ENCODE data around the gene HCRTR1.
A peak's percentile ranks its signal among the peaks of the same experiment; 100 is the strongest.

HCRTR1 gene

DNA sequence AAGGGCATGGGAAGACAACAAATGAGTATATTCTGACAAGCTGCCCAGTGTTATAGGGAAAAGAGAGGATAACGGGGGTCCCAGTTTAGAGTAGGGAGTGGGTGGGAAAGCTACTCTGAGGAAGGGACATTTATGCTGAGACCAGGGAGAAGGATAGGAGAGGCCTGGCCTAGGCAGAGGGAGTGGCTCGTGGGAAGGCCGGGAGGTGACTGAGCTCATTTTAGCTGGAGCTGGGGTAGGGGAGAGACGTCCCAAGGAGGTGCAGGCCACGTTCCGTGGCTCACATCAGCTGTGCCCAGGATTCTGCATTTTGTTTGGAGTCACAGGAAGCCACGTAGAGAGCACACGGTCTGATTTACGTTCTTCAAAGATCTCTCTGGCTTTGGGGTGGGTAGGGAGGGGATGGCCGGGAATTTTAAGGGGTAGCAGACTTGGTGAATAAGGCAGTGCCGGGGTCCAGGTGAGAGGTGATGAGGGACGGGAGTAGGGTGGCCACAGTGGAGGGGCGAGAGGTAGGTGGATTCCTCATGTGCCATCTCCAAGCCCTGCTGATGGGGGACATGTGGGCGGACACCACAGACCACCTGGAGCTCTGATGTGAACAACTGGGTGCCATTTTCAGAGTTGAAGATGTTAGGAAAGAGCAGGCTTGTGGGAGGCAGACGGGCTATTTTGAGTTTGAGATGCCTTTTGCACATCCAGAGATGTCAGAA is 36.4 kb upstream of the HCRTR1 start:
- no peaks in the 10 kb centered on the region for H3K4me1 ChIP-seq
- peak overlapping the region; percentile 24 for H3K27ac ChIP-seq
- no peaks in the 10 kb centered on the region for H3K27me3 ChIP-seq (ENCODE audit: control insufficient read depth, insufficient read depth, low read length)
- no peaks in the 10 kb centered on the region for H3K79me2 ChIP-seq
- TF ChIP-seq, protein P1, sequence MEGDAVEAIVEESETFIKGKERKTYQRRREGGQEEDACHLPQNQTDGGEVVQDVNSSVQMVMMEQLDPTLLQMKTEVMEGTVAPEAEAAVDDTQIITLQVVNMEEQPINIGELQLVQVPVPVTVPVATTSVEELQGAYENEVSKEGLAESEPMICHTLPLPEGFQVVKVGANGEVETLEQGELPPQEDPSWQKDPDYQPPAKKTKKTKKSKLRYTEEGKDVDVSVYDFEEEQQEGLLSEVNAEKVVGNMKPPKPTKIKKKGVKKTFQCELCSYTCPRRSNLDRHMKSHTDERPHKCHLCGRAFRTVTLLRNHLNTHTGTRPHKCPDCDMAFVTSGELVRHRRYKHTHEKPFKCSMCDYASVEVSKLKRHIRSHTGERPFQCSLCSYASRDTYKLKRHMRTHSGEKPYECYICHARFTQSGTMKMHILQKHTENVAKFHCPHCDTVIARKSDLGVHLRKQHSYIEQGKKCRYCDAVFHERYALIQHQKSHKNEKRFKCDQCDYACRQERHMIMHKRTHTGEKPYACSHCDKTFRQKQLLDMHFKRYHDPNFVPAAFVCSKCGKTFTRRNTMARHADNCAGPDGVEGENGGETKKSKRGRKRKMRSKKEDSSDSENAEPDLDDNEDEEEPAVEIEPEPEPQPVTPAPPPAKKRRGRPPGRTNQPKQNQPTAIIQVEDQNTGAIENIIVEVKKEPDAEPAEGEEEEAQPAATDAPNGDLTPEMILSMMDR (IDR thresholded peaks at IDR 0.05), result no peak
- H2AFZ ChIP-seq, result no peak overlapping the region
- no peaks in the 10 kb centered on the region for H3K36me3 ChIP-seq (ENCODE audit: control insufficient read depth, insufficient read depth, low read length)
- no peak overlapping the region for H3K9ac ChIP-seq
- no peak overlapping the region for H3K4me2 ChIP-seq (ENCODE audit: low read length)
- H3K4me3 ChIP-seq (ENCODE audit: low read depth, low read length), result no peak overlapping the region
- H3K9me3 ChIP-seq (ENCODE audit: control insufficient read depth, low read length), result no peaks in the 10 kb centered on the region

DNA sequence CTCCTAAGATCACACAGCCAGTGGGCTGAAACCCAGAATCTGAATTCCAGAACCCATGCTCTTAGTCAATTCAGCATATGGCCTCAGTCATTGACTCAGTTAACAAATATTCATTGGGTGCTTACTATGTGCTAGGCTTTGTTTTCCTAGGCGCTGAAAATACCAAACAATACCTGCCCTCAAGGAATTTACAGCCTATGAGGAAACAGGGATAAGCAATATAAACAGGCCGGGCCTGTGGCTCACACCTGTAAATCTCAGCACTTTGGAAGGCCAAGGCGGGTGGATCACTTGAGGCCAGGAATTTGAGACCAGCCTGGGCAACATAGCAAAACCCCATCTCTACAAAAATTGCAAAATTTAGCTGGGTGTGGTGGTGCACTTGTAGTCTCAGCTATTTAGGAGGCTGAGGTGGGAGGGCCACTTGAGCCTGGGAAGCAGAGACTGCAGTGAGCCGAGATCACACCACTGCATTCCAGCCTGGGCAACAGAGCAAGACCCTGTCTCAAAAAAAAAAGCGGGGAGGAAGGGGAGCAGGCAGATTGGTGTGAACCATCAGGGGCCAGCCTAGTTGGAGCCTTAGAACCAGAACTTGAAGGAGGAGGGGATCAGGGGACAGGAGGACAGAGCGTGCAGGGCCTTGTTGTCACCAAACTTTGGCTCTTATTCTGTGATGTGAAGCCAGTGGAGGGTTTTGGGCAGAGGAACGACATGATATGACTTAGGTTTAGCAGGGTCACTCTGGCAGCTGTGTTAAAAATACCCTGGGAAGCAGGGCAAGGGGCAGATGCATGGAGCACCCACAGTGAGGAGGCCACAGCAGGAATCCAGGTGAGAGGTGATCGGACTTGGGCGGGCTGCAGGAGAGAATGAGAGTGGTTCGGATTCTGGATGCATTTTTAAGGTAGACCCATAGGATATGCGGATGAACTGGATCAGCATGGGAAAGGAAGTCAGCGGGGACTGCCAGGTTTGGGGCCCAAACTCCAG is 35.4 kb upstream of the HCRTR1 start:
- Histone ChIP-seq H3K27ac (peak overlapping the region; percentile 24), H3K79me2 (no peaks in the 10 kb centered on the region), H3K4me2 (ENCODE audit: low read length) (no peak overlapping the region), H2AFZ (no peak overlapping the region), H3K36me3 (ENCODE audit: control insufficient read depth, insufficient read depth, low read length) (no peaks in the 10 kb centered on the region), H3K9ac (no peak overlapping the region), H3K4me3 (ENCODE audit: low read depth, low read length) (no peak overlapping the region), H3K27me3 (ENCODE audit: control insufficient read depth, insufficient read depth, low read length) (no peaks in the 10 kb centered on the region), H3K9me3 (ENCODE audit: control insufficient read depth, low read length) (no peaks in the 10 kb centered on the region), H3K4me1 (no peaks in the 10 kb centered on the region)
- TF ChIP-seq, protein P1 (IDR thresholded peaks at IDR 0.05), result no peak

DNA sequence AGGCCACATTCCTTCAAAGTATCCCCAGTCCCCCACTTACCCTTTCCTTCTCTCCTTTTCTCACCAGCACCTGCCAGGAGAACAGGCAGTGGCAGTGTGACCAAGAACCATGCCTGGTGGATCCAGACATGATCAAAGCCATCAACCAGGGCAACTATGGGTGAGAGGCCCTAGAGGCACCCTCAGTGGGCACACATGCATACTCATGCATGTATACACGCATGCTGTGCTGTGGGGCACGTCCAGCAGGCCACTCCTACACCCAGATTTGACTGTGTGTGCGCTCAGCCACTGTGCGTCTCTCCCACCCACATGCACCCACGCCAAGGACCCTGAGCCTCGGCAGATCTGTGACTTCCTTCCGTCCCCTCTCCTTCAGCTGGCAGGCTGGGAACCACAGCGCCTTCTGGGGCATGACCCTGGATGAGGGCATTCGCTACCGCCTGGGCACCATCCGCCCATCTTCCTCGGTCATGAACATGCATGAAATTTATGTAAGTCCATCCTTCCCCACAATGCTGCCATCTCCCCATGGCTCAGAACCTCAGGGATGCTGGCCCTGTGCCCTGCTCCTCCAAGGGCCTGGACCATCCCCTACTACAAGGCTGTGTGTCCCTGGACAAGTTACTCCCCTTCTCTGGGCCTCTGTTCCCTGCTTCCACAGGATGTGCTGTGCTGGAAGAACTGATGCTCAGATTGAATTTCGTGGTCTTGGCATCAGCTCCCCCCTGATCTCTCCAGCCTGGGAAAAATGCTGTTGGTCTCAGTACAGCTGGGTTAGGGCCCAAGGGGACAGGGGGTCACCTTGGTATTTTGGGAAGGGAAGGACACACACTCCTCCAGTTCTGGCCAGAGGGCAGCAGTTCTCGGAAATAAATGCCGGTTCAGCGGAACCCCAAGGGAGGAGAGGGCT is 34.2 kb upstream of the HCRTR1 start:
- TF ChIP-seq, protein P1 (IDR thresholded peaks at IDR 0.05), result no peak
- Histone ChIP-seq H3K27me3 (ENCODE audit: control insufficient read depth, insufficient read depth, low read length) (no peaks in the 10 kb centered on the region), H3K79me2 (no peaks in the 10 kb centered on the region), H3K9ac (no peak overlapping the region), H2AFZ (no peak overlapping the region), H3K4me1 (no peaks in the 10 kb centered on the region), H3K36me3 (ENCODE audit: control insufficient read depth, insufficient read depth, low read length) (no peaks in the 10 kb centered on the region), H3K27ac (peak overlapping the region; percentile 54), H3K4me3 (ENCODE audit: low read depth, low read length) (no peak overlapping the region), H3K9me3 (ENCODE audit: control insufficient read depth, low read length) (no peaks in the 10 kb centered on the region), H3K4me2 (ENCODE audit: low read length) (peak overlapping the region; percentile 15)

DNA sequence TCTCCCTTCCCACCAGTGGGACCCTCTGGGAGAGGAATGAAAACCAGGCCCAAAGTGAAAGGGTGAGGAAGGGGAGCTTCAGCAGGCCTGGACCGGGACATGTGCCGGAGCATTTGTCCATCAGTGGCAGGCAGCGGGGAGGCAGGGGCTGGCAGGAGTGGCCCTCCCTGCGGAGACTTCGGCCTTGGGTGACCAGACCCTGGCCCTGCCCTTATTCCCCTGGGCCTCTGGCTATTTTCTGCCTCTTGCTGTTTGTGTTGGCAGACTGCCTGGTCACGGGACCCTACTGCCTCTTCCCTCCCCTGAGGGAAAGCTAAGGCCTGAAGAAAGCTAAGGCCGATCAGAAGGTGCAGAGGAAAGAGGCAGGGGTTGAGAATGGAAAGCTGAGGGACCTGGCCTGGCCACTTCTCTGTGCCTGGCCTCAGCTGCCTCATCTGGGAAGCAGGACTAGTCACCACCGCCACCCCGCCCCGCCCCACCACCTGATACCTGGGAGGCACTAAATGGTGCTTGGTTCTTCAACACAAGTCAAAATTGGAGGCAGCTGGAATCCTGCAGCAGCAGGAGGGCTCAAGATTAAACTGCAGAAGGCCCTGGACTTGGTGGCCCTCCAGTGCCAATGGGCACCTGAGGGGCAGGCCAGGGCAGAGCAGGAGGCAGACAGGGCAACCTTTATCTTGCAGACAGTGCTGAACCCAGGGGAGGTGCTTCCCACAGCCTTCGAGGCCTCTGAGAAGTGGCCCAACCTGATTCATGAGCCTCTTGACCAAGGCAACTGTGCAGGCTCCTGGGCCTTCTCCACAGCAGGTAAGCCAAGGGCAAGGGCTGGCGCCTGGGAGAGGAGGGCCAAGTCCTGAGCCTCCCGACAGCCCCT is 33.3 kb upstream of the HCRTR1 start:
- TF ChIP-seq, protein P1 (IDR thresholded peaks at IDR 0.05), result no peak
- Histone ChIP-seq H3K9me3 (ENCODE audit: control insufficient read depth, low read length) (no peaks in the 10 kb centered on the region), H3K4me3 (ENCODE audit: low read depth, low read length) (no peak overlapping the region), H3K4me2 (ENCODE audit: low read length) (peak overlapping the region; percentile 15), H3K27ac (peak overlapping the region; percentile 54), H3K79me2 (no peaks in the 10 kb centered on the region), H3K4me1 (no peaks in the 10 kb centered on the region), H2AFZ (no peak overlapping the region), H3K36me3 (ENCODE audit: control insufficient read depth, insufficient read depth, low read length) (no peaks in the 10 kb centered on the region), H3K9ac (no peak overlapping the region), H3K27me3 (ENCODE audit: control insufficient read depth, insufficient read depth, low read length) (no peaks in the 10 kb centered on the region)

Data from parathyroid adenoma (tissue), 2 donors.